ENCODE data around the gene NSG1.

GRCh38 chr4:4440333-4441061 lies 53.6 kb downstream of the NSG1 start:
- TF ChIP-seq GATA2 (IDR thresholded peaks at IDR 0.05; ENCODE audit: low read depth, low read length): no peak
- no peak for TF ChIP-seq GATA3 (IDR thresholded peaks at IDR 0.05; ENCODE audit: low read depth, low read length)

All from SH-SY5Y (cell line).